DMS79 treated with DMSO at 0.1 percent for 48 hours (cell line): ENCODE measurements around the gene RSPRY1.
"Not testable (repeated sequence)": the region's sequence is repeated elsewhere in the genome, so short reads cannot be mapped to it uniquely, and the experiment has no call there.

Experiments used
- DNase-seq: peaks from one replicate; lab custom pipeline; 2025; lab: John Stamatoyannopoulos, UW

The RSPRY1 gene

GRCh38 chr16:57271867-57272495 lies 85.9 kb downstream of the RSPRY1 start:
- no peak for DNase-seq

- no peak for DNase-seq
These were observed 87.2 kb downstream of the RSPRY1 start for GRCh38 chr16:57273359-57273758.

GRCh38 chr16:57273826-57274225 lies 87.7 kb downstream of the RSPRY1 start:
- no peak for DNase-seq

- not testable (repeated sequence) for DNase-seq
These were observed 89.8 kb downstream of the RSPRY1 start for GRCh38 chr16:57275946-57276345.

GRCh38 chr16:57276596-57276995 lies 90.5 kb downstream of the RSPRY1 start:
- no peak for DNase-seq

- DNase-seq = peak; percentile 12
These were observed 91.5 kb downstream of the RSPRY1 start for GRCh38 chr16:57277586-57277985.

DNA sequence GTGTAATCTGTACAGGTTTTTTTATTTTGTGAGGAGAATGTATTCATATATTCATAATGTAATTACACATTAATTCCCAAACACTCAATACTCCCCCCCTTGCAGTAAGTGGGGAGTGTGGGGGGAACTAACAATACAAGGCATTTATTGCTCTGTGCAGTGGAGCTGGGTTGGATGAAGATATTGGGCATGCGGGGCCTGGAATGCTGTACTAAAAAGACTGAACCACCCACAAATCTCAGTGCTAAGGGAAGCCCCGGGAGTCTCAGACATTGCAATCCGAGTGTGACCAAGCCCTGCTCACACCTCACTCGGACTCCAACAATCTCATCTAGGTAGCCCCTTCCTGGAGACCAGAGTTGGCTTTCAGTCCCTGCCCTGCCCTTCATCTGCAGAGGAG lies 92.4 kb downstream of the RSPRY1 start:
- no peak for DNase-seq

DNA sequence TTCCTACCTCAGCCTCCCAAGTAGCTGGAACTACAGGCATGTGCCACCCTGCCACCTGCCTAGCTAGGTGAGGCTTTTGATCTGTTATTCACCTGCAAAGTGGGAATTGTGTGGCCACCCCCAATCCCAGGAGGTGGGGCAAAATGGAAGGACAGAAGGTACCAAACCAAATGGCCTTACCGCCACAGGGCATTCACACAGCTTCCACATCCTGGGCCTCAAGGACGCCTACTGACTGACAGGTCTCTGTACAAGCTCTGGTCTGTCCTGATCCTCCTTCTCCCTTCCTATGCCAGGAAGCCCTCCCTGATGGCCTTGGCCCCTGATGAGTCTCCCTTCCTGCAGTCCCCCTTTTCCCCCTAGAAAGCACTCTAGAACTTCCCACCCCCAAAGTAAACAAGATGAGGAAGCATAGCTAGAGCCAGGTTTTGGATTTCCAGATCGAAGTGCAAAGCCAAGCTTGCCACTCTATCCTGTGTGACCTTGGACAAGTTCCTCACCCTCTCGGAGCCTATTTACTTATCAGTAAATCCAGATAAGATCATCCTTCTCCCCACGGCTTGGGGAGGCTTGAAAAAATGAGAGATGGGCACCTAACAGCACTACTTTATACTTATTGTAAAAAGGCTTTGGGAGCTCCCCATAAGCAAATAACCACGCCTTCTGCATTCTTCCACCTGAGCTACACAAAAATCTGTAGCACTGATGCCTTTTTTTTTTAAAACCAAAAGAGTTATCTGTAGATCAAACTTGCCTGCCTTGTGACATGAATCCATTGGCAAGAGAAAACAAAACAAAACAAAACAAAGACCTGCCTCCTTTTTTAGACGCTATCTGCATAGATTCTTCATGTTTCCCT lies 93.9 kb downstream of the RSPRY1 start:
- no peak for DNase-seq

GRCh38 chr16:57281791-57282190 lies 95.7 kb downstream of the RSPRY1 start:
- DNase-seq = no peak

GRCh38 chr16:57282510-57283213 lies 96.5 kb downstream of the RSPRY1 start:
- DNase-seq = no peak

- no peak for DNase-seq
These were observed 97.3 kb downstream of the RSPRY1 start for GRCh38 chr16:57283214-57283958.

DNA sequence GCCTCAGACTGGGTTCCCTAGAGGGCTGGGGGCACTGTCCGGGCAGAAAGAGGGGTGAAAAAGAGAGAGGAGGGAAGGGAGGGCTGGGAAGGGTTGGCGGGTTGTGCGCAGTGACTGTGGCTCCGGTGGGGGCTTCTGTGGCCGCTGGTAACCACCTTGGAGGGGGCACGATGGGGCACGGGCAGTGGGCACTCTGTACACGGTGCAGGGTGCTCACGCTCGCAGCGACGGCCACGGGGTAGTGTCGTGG lies 97.8 kb downstream of the RSPRY1 start:
- DNase-seq = no peak

DNA sequence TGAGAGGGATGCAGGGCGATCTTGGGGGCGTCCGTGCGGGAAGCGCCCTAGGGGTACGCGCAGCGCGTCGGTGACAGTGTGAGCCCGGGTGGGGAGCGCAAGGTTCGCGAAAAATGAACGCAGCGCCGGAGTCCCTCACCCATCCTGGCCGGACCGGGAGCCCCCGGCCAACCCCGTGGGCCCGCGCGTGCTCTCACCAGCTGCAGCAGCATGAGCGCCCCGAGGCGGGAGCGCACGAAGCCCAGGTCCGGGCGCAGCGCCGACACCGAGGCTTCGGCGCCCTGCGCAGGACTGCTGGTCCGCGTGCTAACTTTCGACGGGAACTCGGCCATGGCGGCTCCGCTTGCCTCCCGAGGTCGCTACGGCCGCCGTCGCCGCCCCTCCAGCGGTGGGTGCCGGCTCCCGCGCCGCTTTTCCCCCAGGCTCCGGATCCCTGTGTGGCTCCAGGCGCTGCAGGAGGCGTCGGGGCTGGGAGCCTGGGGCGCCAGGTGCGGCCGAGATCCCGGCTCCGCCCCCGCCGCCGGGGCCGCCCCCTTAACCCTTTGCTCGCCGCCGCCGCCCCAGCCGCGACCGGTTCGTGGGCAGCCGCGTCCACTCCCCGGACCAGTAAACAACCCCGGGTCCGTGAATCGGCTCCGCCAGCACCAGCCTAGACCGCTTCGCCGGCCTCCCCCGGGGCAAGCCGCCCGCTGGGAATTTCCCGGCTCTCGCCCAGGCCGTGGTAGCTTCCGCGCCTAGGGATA lies 98.3 kb downstream of the RSPRY1 start, which contains the start of gene PLLP:
PLLP (minus strand) TSS at position 464 of the 743 bp plus-strand sequence; CDS start at position 332, 132 bp downstream.
- no peak for DNase-seq

GRCh38 chr16:57284952-57285363 lies 98.8 kb downstream of the RSPRY1 start:
- DNase-seq = no peak

DNA sequence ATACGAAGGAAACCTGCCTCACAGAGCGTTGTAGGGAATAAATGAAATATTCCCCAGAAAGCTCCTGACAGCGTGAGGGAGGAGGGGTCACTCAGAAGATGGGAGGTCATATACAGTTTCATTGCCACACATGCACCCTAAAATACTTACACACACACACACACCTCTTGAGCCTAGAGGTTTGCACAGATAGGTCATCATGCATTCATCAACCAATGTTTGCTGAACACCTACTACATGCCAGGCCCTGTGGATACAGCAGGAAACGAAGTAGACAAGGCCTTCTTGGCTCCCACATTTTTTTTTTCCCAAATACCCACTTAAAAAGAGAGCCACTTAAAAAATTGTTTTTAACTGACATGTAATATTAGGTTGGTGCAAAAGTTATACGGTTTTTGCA lies 99.2 kb downstream of the RSPRY1 start:
- no peak for DNase-seq

DNA sequence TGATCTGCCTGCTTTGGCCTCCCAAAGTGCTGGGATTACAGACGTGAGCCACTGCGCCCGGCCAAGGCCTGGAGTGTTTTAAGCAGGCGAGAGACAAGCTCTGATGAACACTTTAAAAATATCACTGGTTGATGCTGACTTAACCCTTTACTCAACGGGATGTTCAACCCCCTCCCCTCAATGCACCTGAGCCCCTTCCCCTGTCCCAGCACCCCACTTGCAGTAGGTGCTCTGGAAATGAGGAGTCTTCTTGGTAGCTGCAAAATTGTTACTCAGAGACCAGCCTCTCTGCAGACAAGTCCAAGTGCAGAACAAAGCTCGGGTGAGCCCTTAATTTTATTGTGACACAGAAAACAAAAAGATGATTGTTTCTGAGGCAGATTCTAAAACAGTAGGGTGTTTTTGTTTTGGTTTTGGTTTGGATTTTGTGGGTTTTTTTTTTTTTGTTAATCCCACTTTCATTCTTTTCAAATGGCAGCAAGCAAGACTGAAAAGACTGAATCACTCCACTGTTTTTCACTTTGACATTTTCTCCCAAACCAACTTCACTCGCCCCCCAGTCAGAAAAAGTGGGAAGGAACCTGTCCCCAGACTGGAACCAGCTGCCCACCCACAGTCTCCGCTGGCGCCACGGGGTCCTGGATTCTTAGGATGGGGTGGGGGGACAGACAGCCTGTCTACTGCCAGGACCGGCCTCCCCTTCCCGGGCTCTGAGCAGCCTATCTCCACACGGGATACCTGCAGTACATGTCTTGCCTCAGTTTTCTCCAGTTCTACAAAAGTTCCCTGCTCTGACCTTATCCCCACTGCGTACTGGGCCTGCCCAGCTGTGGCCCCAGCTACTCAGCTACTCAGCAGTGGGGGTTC lies 103.5 kb downstream of the RSPRY1 start:
- DNase-seq = no peak
